LHCN-M2 (cell line): ENCODE measurements around the gene SEC61A2. TPM values are rescaled to one million over a fixed set of nuclear protein-coding genes. Genes with fewer than 3 reads are reported as not detected.

Experiments
- DNase-seq: peaks from one replicate; pipeline ENCODE4 v3.0.0-alpha.2; 2012; ENCODE audit warnings: low read depth
- total RNA-seq: library from RNA; depleted of rRNA; stranded (reverse); fragments of >200 nt; gene quantifications from 2 replicates; pipeline ENCODE4 v1.2.3, GENCODE V29; 2014; rRNA removed

Gene SEC61A2
- total RNA-seq, 1 experiment from 2014 or later = 15.8 TPM

DNA sequence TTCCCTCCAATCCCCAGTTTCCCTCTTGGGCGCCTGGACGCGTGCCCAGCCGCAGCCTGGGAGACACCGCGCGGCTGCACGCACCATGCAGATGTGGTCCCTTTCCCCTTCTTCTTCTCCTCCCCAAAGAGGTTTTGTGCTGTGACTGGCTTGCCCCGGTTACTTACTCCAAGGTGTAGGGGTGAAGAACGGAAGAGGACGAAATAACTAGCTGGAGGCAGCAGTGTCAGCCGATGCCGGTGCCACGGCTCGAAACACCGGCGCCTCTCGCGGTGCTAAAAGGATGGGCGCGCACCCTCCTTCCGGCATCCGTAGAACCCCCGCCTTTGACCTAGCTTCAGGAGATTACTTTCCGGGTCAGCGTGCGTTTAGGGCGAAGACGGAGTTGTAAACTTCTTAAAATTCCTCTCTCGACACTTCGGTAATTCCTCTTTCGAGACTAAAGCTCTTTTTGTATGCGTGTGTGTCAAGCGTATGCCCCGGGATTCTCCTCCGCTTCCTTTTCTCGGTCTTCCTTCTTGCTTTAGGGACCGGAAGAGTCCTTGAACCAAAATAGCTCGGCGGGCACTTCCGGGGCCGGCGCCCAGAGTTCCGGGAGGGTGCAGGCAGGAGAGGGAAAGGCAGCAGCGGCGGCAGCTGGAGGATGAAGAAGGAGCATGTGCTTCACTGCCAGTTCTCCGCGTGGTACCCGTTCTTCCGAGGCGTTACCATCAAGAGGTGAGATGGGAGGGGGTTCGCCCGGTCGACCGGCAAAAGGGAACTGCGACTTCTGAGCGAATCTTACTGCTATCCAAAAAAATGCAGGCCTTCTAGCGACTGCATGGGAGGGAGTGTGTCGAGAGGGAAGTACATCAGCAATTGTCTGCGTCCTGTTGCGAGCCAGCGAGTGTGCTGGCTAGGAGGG lies 66.4 kb downstream of the SEC61A2 start, which contains the start of the genes CDC123 and NUDT5:
Gene CDC123, plus strand, starts transcription at position 586 of the 904 bp plus-strand sequence. Its CDS starts 58 bp downstream, at position 644.
Gene NUDT5, minus strand, starts transcription at position 289 of the 904 bp plus-strand sequence. CDS start 9,600 bp downstream, outside the sequence.
- peak; percentile 86 for DNase-seq

DNA sequence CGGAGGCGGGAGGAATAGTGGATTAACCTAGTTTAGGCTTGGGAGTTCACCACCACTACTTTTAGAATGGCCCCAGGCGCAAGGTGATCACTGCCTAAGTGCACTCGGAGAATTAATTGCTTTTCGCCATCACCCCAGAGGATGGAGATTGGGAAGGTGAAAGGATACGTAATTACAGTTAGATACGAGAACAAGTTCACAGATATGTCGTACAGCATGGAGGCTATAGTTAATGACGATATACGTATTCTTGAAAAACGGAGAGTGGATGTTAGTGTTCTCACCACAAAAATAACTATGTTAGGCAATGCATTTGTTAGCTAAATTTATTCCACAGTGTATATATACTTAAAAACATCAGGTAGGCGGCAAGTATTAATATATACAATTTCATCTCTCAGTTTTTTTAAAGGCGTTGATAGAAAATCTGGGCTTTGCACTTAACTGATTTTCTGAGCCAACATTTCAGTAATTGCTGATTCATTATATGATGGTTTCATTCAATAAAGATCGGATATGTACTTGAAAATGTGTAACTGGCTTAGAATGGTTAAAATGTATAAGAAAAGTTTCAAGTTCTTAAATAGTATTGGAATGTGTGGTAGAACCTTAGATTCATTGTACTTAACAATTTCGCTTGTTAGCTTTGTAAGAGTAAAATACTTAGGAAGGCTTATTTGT lies 67.2 kb downstream of the SEC61A2 start:
- DNase-seq = no peak

DNA sequence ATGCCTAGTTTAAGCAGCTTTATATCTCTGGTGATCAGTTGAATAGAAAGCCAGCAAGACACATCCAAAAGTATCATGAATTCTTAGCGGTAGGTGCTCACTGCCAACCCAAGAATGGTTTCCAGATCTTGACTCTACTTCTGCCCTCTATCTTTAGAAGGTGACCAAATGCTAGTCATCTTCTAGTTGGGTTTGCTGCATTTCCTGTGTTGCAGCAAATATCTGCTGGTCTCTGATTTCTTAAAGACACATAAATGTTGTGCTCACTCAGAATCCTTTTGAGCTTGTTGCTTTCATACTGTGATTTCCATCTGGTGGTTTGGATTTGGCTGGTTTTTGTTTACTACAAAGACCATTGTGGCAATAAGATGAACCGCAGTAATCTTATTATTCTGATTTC lies 68.7 kb downstream of the SEC61A2 start:
- no peak for DNase-seq

DNA sequence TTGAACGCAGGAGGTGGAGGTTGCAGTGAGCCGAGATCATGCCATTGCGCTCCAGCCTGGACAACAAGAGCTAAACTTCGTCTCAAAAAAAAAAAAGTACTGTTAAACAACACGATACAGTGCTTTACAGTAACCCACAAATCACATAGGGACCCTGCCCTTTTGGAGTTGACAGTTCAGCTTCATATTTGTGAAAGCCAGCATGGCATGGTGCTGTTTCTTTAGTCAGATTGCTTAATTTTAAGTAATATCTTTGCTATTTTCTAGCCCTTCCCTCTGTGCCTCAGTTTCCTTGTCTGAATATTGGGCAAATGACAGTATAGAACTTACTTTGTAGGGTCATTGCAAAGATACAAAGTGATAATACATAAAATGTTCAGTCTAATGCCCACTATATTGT lies 71.4 kb downstream of the SEC61A2 start:
- no peak for DNase-seq

- DNase-seq = no peak
Measured at GRCh38 chr10:12201543-12201942, 72.1 kb downstream of the SEC61A2 start.

GRCh38 chr10:12202226-12202625 lies 72.7 kb downstream of the SEC61A2 start:
- DNase-seq = no peak

DNA sequence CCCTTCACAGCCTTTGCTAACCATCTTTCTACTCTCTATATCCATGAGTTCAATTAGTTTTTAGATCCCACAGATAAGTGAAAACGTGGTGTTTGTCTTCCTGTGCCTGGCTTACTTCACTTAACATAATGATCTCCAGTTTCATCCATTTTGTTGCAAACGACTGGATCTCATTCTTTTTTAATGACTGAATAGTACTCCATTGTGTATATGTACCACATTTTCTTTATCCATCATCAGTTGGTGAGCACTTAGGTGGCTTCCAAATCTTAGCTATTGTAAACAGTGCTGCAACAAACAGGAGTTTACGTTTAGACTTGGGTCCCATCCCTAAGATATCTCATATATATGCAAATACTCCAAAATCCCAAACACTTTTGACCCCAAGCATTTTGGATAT lies 75.6 kb downstream of the SEC61A2 start:
- DNase-seq = no peak

- no peak for DNase-seq
Measured at GRCh38 chr10:12207114-12207513, 77.6 kb downstream of the SEC61A2 start.

DNA sequence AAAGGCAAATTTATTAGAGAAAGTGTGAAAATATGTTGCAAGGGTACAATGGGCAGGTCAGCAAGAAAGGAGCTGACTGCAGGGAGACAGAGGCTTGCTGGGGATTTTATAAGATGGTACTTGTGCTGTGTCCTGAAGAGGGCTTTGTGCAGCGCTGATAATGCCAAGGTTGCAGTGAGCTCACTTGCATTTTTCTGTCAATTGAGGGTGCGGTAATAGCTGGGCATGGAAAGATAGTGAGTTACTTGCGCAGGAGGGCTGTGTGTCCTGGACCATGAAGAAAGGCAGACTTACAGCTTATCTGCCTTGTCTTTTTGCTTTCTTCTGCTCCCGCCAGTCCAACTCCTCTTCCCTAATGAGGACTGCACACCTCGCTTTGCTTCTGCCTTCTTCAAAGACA lies 79.0 kb downstream of the SEC61A2 start:
- DNase-seq = no peak

DNA sequence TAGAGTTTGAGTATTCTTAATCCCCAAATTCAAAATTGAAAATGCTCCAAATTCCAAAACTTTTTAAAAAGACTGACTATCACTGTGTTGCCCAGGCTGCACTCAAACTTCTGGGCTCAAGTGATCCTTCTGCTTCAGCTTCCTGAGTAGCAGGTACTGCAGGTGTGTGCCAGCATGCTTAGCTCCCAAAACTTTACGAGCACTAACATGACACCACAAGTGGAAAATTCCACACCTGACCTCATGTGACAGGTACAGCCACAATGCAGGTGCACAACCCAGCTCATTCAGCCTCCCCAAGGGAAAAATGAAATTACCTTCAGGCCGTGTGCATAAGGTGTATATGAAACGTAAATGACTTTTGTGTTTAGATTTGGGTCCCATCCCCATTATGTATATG lies 83.0 kb downstream of the SEC61A2 start:
- DNase-seq = no peak

- no peak for DNase-seq
Measured at GRCh38 chr10:12213621-12214020, 84.1 kb downstream of the SEC61A2 start.

DNA sequence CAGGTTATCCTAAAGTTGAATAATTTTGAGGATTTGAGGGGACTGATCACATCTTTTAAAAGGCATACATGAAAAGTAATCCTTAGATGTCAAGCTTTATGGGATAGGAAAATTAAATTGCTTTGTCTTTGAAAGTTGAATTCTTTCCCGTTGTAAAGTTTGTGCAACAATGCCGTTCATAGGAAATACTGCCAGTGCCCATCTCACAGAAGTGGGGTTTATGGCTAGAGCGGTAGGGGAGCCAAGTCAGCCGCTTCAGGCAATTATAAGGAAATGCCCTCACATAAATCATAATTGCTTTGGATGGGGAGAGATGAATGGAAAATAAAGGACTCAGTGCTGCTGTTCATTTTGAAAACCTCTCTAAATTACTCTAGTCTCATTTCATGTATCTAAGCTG lies 84.6 kb downstream of the SEC61A2 start:
- DNase-seq = no peak

GRCh38 chr10:12214763-12215218 lies 85.3 kb downstream of the SEC61A2 start:
- DNase-seq = peak; percentile 47

Other genes with a start within 250 kb of the SEC61A2 start
- 13.1 and 15.8 TPM in 2 replicates for gene UPF2, start 86.9 kb upstream of the SEC61A2 start, total RNA-seq
- gene DHTKD1, start 60.7 kb upstream of the SEC61A2 start, total RNA-seq = 8.8 and 10.1 TPM in 2 replicates
- 82.7 and 87.1 TPM in 2 replicates for gene NUDT5, start 66.2 kb downstream of the SEC61A2 start, total RNA-seq
- gene CDC123, start 66.5 kb downstream of the SEC61A2 start, total RNA-seq = 102 and 106 TPM in 2 replicates
- gene CAMK1D, start 219.9 kb downstream of the SEC61A2 start, total RNA-seq = 0.45 and 0.52 TPM in 2 replicates